Measurements from ENCODE around the gene RORB. TPM values are rescaled to one million over a fixed set of nuclear protein-coding genes. Genes with fewer than 3 reads are reported as not detected.

Gene RORB
- total RNA-seq, 4 donors from 2014 or later = 0.13 to 1.5 (median 0.50) TPM

GRCh38 chr9:74666625-74667316 lies 169.6 kb downstream of the RORB start:
- Histone ChIP-seq H3K4me1 (no peaks in the 10 kb centered on the region), H3K27ac (peak overlapping the region in 1 of 4 donors; percentile 45), H3K9me3 (no peaks in the 10 kb centered on the region), H3K4me3 (no peak overlapping the region), H3K36me3 (no peaks in the 10 kb centered on the region), H3K27me3 (no peaks in the 10 kb centered on the region)
- TF ChIP-seq, protein P1, sequence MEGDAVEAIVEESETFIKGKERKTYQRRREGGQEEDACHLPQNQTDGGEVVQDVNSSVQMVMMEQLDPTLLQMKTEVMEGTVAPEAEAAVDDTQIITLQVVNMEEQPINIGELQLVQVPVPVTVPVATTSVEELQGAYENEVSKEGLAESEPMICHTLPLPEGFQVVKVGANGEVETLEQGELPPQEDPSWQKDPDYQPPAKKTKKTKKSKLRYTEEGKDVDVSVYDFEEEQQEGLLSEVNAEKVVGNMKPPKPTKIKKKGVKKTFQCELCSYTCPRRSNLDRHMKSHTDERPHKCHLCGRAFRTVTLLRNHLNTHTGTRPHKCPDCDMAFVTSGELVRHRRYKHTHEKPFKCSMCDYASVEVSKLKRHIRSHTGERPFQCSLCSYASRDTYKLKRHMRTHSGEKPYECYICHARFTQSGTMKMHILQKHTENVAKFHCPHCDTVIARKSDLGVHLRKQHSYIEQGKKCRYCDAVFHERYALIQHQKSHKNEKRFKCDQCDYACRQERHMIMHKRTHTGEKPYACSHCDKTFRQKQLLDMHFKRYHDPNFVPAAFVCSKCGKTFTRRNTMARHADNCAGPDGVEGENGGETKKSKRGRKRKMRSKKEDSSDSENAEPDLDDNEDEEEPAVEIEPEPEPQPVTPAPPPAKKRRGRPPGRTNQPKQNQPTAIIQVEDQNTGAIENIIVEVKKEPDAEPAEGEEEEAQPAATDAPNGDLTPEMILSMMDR (IDR thresholded peaks at IDR 0.05) = no peak
- TF ChIP-seq POLR2A (IDR thresholded peaks at IDR 0.05) = no peak
- DNase-seq = no peak
- intact Hi-C loops (cut with DNase I) = no loop called here
- 61 to 76% methylated on average over 3 to 4 of the region's 4 CpGs for WGBS, 2 donors

- no peak overlapping the region for H3K27ac ChIP-seq
- no peaks in the 10 kb centered on the region for H3K9me3 ChIP-seq
- H3K27me3 ChIP-seq = no peaks in the 10 kb centered on the region
- WGBS, 2 donors = 40 to 74% methylated on average over 2 of the region's 2 CpGs
- intact Hi-C loops (cut with DNase I) = no loop called here
- DNase-seq = no peak
- no peaks in the 10 kb centered on the region for H3K4me1 ChIP-seq
- TF ChIP-seq, protein P1 (IDR thresholded peaks at IDR 0.05) = no peak
- TF ChIP-seq POLR2A (IDR thresholded peaks at IDR 0.05) = no peak
- no peaks in the 10 kb centered on the region for H3K36me3 ChIP-seq
- no peak overlapping the region for H3K4me3 ChIP-seq
Observed at GRCh38 chr9:74672237-74672636, 175.1 kb downstream of the RORB start.

DNA sequence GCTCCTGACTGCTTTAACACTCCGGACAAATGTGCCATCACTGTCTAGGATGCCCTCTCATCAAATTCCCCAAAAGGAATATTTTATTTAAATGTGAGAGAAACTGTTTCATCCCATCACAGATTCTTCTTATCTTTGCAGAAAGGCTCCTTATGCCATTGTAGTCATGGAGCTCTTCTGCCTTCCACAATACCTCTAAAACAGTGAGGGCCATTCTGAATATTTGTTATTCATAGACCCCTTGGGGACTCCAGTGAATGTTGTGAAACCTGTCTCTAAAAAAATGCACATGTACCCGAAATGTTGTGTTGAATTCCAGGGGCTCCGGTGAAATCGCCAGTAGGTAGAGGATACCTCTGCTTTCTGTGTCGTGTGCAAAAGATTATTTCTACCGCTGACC lies 176.9 kb downstream of the RORB start:
- H3K9me3 ChIP-seq = no peaks in the 10 kb centered on the region
- no peak for TF ChIP-seq POLR2A (IDR thresholded peaks at IDR 0.05)
- TF ChIP-seq, protein P1 (IDR thresholded peaks at IDR 0.05) = no peak
- intact Hi-C loops (cut with DNase I) = no loop called here
- no peak overlapping the region for H3K27ac ChIP-seq
- no peaks in the 10 kb centered on the region for H3K4me1 ChIP-seq
- no peak for DNase-seq
- H3K36me3 ChIP-seq = no peaks in the 10 kb centered on the region
- H3K27me3 ChIP-seq = no peaks in the 10 kb centered on the region
- H3K4me3 ChIP-seq = no peak overlapping the region
- 73 to 86% methylated on average over 6 of the region's 6 CpGs for WGBS, 2 donors

GRCh38 chr9:74681906-74682305 lies 184.8 kb downstream of the RORB start:
- no peak for DNase-seq
- Histone ChIP-seq H3K27me3 (peaks cover 0 to 3% (median 0%) of the 10 kb centered on the region in 4 donors), H3K4me3 (no peak overlapping the region), H3K36me3 (no peaks in the 10 kb centered on the region), H3K9me3 (no peaks in the 10 kb centered on the region), H3K27ac (no peak overlapping the region), H3K4me1 (no peaks in the 10 kb centered on the region)
- intact Hi-C loops (cut with DNase I) = no loop called here
- WGBS, 2 donors = 42 to 48% methylated on average over 2 of the region's 3 CpGs
- TF ChIP-seq POLR2A (IDR thresholded peaks at IDR 0.05) = no peak
- TF ChIP-seq, protein P1 (IDR thresholded peaks at IDR 0.05) = no peak

DNA sequence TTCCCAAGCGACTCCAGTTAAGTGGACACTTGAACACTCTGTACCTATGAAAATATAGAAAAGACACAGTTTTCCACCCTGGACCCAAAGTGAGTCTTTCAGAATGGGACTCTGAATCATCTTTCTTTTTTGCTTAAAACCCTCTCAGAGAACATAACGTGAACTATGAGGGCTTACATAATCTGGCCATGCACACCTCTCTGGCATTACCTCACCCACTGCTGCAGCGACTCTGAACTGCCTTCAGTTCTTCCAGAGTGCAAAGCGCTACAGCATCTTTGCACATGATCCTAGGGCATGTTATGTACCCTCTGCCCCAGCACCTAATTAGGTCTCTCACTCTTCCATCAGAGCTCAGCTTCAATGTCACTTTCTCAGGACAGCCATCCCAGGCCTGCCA lies 186.2 kb downstream of the RORB start:
- TF ChIP-seq, protein P1 (IDR thresholded peaks at IDR 0.05) = no peak
- TF ChIP-seq POLR2A (IDR thresholded peaks at IDR 0.05) = no peak
- 78 to 96% methylated on average over 4 of the region's 4 CpGs for WGBS, 2 donors
- Histone ChIP-seq H3K4me1 (no peaks in the 10 kb centered on the region), H3K4me3 (no peak overlapping the region), H3K36me3 (no peaks in the 10 kb centered on the region), H3K27me3 (peaks cover 0 to 3% (median 0%) of the 10 kb centered on the region in 4 donors), H3K9me3 (no peaks in the 10 kb centered on the region), H3K27ac (no peak overlapping the region)
- DNase-seq = no peak
- intact Hi-C loops (cut with DNase I) = no loop called here

All from esophagus squamous epithelium (tissue), 5 donors.